Fibroblast of upper back skin (primary cell): ENCODE measurements around the gene WNT7B.

Experiments
- DNase-seq: peaks from one replicate; pipeline ENCODE4 v3.0.0-alpha.2; 2013

WNT7B gene

GRCh38 chr22:45884201-45885062, 92.5 kb downstream of the WNT7B start:
- no peak for DNase-seq

GRCh38 chr22:45883811-45884170, 93.2 kb downstream of the WNT7B start:
- no peak for DNase-seq

- DNase-seq = no peak
Measured at GRCh38 chr22:45882881-45883810, 93.8 kb downstream of the WNT7B start.

- DNase-seq = no peak
Measured at GRCh38 chr22:45881524-45881875, 95.5 kb downstream of the WNT7B start.

GRCh38 chr22:45880716-45881523, 96.0 kb downstream of the WNT7B start:
- DNase-seq = peak; percentile 7

- DNase-seq = no peak
Measured at GRCh38 chr22:45880091-45880715, 96.8 kb downstream of the WNT7B start.

- no peak for DNase-seq
Measured at GRCh38 chr22:45879552-45879949, 97.4 kb downstream of the WNT7B start.

GRCh38 chr22:45878901-45879551, 97.9 kb downstream of the WNT7B start:
- DNase-seq = no peak

GRCh38 chr22:45878051-45878781, 98.7 kb downstream of the WNT7B start:
- no peak for DNase-seq

- DNase-seq = no peak
Measured at GRCh38 chr22:45877651-45878050, 99.3 kb downstream of the WNT7B start.

- no peak for DNase-seq
Measured at GRCh38 chr22:45877036-45877380, 100.0 kb downstream of the WNT7B start.

GRCh38 chr22:45876136-45877035, 100.6 kb downstream of the WNT7B start:
- no peak for DNase-seq

- DNase-seq = no peak
Measured at GRCh38 chr22:45872659-45873263, 104.2 kb downstream of the WNT7B start.

- DNase-seq = no peak
Measured at GRCh38 chr22:45871721-45872120, 105.2 kb downstream of the WNT7B start.
